ENCODE data around the gene RASSF9.

The RASSF9 gene

DNA sequence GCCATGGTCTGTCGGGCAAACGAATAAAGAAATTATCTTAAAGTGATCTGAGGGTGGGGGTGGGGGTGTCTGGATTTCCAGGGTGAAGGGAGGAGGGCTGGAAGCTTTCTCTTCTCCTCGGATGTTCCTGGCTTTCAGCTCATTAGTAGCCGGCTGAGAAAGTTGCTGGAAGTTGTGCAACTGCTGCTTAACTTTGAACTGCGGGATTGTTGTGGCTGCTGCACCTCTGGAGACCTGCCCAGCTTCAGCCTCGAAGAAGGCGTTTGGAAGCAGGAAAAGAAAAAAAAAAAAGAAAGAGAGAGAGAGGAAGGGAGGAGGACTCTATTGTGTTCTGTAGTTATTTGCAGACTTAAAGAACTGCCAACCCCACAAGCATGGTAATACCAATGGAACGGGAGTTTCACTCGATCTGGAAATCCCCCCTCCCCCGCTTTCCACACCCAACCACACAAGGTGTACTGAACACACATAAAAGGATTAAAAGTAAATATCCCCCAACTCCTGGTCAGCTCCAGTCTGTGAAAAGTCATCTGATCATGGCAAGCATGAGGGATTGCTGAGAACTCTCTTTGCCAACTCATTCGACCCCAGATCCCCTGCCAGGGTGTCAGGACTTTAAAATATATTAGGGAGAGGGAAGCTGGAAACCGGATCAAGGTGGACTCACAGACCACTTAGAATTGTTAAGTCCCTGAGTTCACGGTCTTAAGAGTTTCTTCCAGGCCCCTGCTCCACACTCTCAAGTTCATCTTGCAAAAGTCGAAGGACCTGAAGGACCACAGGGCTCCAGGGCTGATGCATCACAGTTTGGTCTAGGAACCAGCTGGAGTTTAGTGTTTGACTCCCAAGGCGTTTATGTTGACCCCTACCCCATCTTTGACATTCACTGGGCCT, at the start of gene RASSF9:
RASSF9 (minus strand) TSS at position 213 of the 894 bp plus-strand sequence; CDS start at position 5, 208 bp downstream.
- FAIRE-seq, result peak; percentile 51

DNA sequence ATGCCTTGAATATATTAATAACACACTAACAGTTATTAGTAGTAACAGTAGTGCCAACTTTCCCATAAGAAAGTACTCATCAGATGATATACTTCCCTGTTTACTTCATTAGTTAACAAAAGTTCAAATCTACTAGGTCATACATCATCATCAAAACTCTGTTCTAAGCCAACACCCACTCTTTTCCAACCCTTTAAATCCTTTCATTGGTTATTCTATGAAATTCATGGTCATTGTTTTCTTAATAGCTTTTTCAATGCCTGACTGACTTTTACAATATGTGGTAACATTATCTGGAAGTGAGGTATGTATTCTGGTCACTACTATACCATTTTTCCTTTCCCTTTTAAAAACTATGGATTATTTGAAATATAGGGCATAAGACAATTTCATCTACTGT, 47.6 kb upstream of the RASSF9 start:
- FAIRE-seq, result no peak

DNA sequence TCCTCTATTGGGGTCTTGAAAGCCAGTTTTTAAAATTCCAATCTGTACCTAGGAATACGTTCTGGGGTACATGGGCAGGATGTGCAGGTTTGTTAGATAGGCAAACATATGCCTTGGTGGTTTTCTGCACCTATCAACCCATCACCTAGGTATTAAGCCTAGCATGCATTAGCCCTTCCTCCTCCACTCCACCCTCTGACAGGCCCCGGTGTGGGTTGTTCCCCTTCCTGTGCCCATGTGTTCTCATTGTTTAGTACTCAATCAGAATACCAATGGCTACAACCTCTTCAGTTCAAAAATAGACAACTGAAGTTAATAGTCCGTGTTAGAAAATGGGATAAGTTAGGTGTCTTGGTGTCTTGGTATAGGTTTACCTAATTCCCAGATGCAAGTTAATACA, 41.2 kb upstream of the RASSF9 start:
- FAIRE-seq, result no peak

DNA sequence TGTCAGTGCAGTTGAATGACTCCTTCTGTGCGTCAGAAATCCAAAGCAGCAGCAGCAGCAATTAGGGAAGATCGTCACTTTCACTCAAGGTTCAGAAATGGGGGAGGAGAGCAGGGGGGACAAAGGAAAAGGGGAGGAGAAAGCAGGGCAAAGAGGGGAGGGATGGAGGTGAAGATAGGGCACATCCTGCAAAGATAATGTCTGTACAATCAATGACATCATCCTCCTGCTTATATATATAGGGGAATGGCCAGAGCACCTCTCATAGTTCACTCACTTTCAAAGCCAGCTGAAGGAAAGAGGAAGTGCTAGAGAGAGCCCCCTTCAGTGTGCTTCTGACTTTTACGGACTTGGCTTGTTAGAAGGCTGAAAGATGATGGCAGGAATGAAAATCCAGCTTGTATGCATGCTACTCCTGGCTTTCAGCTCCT, 37.8 kb upstream of the RASSF9 start, which contains the start of gene NTS:
NTS (plus strand) TSS at position 265 of the 431 bp plus-strand sequence; CDS start at position 374, 109 bp downstream.
- no peak for FAIRE-seq

DNA sequence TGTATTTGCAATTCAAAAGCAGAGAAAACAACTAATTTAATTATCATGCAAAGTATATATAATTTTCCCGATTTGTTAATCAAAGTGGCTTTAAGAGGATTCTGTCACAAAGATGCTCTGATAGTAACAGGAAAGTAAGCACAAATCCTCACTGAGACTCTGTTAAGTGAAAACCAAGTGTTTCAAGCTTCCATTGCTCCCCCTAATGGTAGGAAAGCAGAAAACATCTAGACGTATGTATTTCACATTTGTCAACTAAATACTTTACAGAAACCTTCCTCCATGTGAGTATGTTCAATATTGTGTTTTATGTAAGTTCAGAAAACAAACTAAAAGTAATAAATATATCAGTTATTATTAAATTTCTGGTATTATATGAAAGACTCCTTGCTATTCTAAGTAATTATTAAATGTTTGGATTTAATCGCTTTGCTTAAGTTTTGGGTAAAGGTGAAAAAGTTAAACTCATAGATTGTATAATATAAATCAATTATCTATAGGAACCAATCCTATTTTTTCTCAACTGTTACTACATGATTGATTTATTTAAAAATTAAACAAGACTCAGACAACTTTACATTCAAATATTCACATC, 36.4 kb upstream of the RASSF9 start:
- FAIRE-seq, result peak; percentile 93

DNA sequence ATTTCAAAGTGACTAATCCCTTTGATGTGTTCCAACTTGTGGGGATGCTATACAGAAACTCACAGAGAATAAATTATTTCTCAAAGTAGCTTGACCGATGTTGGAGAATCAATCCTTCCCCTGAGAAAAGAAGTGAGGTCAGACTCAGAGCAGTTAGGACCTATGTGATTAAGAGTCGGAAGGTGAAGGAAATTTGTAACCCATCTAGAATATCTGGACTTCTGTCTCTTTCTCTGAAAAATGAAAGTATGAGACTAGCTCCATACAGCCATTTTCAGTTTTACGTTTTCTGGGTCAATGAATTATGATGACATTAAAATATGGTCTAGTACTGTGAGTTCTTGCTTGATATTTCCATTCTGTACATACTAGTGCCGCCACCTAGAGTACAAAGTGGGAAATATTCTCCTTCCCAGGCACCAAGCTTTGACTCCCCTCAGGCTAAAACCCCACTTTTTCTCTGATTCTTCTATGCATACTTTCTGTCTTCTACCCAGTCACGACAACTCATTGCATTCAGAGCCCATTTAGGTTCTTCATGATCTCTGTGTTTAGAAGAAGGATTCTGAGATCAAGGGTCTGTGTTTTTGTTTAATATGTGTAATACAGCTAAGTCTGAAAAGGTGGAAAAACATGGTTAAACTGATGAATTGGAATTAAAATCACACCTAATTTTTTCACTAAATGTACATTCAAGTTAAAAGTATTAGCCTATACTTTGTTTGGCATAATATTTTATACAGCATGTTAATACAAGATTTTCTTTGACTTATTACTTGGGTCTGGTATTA, 31.0 kb upstream of the RASSF9 start:
- peak; percentile 59 for FAIRE-seq

DNA sequence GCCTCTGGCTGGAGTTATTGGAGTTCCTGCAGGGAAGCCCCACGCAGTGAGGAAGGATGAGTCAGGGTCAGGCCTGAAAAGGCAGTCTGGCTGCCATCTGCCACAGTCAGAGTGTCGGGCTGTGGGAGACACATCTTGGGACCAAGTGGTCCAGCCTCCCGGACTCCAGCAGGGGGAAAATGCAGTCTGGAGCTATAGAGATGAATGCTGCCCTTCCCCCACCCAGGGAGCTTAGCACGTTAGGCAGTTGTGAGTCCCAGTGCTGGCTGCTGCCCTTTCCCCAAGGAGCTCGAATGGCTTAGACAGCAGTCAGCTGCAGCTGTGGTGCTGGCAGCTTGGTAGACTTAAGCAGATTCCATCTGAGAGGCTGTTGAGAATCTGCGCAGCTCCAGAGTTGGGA, 29.7 kb upstream of the RASSF9 start:
- no peak for FAIRE-seq

DNA sequence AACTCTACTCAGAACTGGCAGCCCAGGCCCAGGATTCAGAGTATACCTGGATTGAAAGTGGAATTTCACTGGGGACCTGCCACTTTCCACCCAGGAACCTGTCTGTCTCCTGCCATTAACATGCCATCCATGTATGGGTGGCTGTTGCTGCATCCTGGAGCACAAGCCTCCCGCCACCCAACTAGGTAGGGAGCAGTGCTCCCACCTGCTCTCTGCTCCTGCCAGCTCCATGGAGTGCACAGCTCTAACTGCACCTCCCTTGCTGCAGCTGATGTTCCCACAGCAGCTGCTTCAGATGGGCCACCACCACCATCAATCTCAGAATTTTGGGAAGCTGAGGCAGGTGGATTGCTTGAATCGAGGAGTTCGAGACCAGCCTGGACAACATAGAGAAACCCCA, 20.8 kb upstream of the RASSF9 start:
- FAIRE-seq, result no peak

DNA sequence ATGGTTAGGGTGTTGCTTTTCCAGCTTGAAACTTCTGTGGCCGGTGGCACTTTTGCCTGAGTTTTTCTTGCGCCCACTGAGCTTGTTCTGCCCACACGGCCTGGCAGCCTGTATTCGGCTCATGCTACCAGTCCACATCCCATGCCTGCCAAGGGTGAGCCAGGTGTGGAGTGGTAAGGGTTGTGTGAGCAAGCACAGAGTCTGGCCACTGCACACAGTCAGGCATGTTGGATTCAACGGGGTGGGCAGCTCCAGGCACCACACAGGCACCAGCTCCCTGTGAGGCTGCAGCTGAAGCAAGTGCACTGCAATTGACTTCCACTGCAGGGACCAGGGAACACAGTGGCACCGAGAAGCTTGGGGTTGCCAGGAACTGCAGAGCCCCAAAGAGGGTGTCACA, 19.1 kb upstream of the RASSF9 start:
- no peak for FAIRE-seq

DNA sequence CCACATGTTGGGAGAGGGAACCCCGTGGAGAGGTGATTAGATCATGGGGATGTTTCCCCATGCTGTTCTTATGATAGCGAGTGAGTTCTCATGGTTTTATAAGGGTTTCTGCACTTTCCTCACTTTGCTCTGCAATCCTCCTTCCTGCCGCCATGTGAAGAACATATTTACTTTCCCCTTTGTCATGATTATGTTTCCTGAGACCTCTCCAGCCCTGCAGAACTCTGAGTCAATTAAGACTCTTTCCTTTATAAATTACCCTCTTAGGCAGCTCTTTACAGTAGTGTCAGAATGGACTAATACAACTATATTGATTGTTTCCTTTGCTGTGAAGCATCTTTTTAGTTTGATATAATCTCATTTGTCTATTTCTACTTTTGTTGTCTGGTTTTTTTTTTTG, 13.1 kb upstream of the RASSF9 start:
- no peak for FAIRE-seq

DNA sequence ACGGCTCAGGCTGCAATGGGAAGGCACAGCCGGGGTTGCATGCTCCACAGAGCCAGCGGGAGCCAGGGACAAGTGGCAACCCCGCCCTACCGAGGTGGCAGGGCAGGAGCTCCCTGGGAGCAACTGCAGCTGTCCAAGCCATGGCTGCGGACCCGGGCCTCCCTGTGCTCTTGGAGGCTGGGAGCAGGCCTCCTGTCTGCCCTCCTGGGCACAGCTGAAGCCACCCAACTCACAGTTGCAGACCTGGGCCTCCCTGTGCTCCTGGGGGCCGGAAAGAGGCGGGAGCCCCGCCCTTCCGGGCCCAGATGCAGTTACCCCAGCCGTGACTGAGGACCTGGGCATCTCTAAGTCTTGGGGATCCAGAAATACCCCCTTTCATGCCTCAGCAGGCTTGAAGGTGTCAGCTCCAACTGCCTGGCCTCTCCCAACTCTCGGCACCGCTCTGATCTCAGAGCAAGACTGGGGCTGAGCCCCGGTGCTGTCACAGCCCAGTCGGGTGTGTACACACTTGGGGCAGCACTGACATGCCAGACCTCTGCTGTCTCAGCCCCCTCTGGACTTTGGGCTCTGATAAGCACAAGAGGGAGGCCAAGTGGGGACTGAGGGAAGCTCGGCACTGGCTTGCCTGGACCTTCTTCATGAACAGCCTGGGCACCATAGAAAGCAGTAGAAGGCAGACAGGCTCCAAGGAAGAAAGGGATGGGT, 7.5 kb upstream of the RASSF9 start:
- no peak for FAIRE-seq

DNA sequence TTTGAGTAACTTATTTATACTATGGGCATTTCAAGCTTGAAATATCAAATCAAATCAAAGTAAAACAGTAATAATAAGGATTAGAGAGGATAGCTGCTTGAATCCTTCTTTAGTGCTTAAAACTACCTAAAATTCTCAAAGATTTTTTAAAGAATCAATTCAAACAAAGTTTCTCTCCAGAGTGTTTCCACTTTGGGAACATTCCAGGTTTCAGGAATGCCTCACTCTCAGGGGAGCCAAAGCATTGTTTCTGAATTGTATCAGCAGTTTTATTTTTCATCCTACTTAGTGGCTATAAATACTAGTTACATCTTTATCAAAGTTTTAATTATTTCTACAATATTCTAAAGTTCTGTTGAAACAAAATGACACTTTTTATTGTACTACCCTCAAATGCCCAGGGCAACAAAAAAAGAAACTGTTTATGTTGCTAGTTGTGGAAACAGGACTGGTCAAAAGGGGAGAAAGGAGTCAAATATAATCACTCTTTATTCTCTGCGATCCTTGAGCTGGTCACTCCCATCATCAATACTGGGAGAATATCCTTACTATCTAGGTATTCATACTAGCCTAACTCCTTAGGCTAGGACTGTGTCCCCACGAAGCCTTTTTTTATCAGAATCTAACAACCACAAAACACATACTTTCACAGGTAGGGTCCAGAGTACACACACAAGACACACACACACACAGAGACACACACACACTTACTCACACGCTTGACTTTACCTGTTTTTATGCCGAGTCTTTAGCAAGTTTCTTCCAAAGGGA, 598 bp downstream of the RASSF9 start:
- FAIRE-seq, result no peak

DNA sequence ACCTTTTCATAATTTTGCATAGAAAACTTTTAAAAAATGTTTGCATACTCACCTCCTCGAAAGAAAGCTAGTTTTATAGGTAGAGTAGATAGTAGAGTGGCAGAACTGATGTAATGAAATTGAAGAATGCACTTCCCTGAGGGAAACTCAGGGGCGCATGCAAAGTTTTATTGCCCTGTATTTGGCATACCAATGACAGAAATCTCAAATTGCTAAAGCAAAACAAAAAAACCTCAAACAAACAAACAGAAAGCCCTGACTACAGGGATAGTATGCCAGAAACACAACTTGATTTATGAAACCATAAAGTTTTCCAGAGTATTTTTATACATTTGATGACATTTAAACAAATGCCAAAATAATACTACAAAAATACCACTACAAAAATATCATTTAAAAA, 1.8 kb downstream of the RASSF9 start:
- peak; percentile 15 for FAIRE-seq

DNA sequence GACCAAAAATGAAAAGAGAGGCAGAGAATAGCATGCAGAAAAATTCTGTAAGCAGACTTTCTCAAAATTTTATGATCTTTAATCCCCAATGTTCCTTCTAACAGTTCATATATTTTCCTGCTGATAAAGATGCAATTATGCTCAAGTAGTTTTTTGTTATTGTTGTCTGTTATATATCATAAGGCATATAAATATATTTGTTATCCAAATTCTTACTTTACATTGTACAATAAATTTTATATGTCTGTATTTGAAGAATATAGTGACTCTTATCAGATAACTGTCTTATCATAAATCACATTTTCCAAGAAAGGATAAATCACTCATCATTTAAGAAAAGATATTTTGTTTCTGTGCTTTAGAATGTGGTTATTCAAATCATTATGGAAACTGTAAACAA, 2.6 kb downstream of the RASSF9 start:
- FAIRE-seq, result no peak

DNA sequence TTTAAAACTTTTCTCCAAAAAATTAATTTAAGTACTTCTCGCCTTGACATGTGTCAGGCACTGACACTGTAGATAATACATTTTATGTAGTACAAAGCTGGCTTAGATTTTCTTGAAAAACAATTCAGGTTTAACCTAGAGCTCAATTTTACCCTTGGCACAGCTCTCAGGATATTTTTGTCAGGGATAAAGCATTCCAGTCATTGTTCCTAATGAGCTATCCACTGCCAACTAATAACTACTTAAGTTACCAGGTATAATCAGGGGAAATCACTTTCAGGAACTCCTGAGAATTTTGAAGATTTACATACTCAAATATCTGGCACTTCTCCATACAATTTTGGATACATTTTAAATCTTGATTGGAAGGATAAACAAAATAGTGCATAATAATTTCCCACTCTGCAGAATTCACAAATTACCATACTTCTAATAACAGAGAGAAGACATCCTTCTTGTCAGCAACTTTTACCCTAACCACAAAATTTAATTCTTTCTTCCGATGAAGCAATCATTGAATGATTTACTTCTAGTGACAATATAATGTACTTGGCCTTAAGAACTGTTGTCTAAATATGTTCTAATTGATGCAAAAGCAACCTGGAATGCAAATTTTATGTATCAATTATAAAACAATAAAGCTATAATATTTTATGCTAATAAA, 4.8 kb downstream of the RASSF9 start:
- no peak for FAIRE-seq

DNA sequence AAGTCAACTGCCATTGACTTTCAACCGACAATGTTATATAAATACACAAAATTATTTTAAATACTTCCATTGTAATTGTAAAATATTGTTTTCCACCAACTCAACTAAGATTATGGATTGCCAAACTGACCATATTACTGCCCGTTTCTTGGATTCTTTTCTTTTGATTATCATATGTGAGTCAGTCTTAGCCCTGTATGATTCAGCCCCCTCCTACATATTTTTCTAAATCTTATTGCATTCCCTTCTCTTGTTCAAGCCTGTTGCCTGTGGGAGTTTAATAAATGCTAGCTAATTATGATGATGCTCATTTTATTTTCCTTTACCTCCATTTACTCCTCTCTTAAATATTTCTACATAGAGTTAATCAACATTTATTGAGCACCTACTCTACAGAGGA, 6.8 kb downstream of the RASSF9 start:
- FAIRE-seq, result no peak

DNA sequence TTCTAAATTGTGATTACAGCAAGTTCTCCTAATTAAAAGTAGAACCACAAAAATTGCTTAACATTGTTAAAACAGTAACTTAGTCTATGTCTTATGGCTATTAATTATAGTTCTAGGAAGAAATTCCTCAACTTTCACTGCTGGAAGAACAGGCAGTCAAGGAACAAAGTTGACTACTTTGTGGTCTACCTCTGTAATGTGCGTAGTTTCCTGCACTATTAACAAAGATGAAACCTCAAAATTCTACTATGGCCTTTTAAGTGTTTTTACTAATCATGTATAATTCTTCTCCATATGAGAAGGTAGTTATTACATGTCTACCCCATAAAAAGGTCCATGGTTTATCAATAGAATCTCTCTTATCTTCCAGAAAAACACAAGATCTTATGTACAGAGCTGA, 7.6 kb downstream of the RASSF9 start:
- no peak for FAIRE-seq

DNA sequence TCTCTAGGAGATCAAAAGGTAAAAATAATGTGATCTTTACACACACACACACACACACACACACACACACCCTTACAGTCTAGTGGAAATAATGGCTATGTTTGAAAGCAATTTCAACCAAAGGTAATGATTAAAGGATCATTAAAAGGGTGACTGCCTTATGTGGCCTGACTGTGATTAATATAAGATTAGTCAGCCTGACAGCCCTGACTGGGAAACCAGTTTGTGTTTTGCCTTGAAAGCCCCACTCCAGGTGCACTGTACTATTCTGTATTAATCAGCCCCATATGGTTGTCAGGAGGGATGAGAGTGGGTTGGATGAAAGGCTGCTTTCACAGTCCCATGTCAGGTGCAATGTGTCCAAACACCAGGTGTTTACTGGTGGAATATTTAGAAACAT, 10.5 kb downstream of the RASSF9 start:
- FAIRE-seq, result no peak

DNA sequence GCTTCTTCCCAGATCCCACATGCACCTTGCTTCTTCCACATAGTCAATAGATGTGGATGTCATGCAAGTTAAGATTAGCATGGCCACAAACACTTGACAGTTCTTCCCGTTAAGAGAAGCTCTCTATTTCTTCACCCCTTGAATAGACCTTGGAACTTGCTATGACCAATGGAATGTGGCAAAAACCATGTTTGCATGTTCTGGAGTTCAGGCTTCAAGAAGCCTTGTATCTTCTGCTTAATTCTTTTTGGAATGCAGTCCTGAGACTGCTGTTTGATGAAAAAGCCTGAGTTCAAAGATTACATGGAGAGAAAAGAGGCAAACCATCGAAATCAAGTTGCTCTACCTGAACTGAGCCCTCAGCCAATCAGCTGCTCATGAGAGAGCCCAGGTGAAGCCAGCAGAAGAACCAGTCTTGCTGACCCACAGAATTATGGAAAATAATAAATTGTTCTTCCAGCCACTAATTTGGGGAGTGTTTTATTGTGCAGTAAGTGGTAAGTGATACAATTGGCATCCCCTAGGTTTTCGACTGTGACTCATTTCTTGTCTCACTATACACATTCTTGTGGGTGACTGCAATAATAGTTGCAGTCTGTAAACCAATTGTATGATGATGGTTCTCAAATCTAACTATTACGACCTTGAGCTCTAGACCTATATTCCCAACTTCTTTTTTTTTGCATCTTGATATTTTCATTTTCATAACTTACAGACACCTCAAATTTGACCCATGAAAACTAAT, 12.6 kb downstream of the RASSF9 start:
- FAIRE-seq, result no peak

DNA sequence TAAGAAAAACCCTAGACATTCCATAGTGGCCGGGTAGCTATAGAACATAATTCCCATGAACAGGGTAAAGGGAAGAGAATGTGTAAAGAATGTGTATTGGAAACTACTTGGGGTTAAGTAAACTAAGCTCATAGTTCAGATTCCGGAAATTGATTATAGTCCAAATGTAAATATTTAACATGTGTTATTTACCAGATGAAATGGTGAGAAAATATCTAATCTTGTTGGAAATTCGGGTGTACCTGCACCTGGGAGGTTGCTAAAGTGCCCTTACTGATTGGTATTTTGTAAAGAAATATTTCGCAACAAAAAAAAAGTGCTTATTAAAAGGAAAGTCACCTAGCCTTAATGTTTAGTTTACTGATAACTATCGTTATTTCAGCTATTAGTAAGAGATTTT, 14.4 kb downstream of the RASSF9 start:
- no peak for FAIRE-seq

DNA sequence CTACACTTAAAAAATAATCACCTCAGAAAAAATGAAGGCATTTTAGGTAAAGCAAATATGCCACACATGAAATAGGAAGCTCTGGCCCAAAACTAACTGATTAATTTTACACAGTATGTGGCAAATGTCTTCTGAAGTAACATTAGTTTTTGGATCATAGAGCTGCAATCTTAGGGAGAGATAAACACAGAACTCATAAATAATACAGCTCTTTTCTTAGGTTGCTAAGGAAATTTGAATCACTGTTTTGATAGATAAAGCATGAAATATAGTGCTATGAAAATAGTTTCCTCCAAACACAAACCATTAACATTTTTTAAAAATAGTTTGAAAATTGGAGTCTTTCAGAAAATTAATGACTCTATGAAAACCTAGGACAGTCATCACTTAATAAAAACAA, 15.0 kb downstream of the RASSF9 start:
- no peak for FAIRE-seq

All from endometrium (tissue), 2 donors.